G401.6 (cell line): ENCODE data around the gene NTM.

ENCODE experiments used
- FAIRE-seq: peaks from 2 replicates; lab custom pipeline; 2012; peaks lifted over from hg19 to GRCh38; lab: Jason Lieb, UNC

NTM gene

GRCh38 chr11:131964698-131965483 is 594.5 kb downstream of the NTM start:
- no peak for FAIRE-seq

- FAIRE-seq, result no peak
Observed at GRCh38 chr11:131965504-131965903, 595.1 kb downstream of the NTM start.

- FAIRE-seq, result no peak
Observed at GRCh38 chr11:131966667-131967066, 596.3 kb downstream of the NTM start.

- FAIRE-seq, result no peak
Observed at GRCh38 chr11:131969261-131969660, 598.8 kb downstream of the NTM start.

- no peak for FAIRE-seq
Observed at GRCh38 chr11:131973061-131973460, 602.6 kb downstream of the NTM start.

GRCh38 chr11:131975619-131976018 is 605.2 kb downstream of the NTM start:
- FAIRE-seq, result no peak

GRCh38 chr11:131976021-131976420 is 605.6 kb downstream of the NTM start:
- FAIRE-seq, result no peak

- no peak for FAIRE-seq
Observed at GRCh38 chr11:131977231-131977630, 606.8 kb downstream of the NTM start.

GRCh38 chr11:131977854-131978253 is 607.4 kb downstream of the NTM start:
- no peak for FAIRE-seq

- FAIRE-seq, result no peak
Observed at GRCh38 chr11:131978351-131978750, 607.9 kb downstream of the NTM start.

GRCh38 chr11:131979364-131979763 is 608.9 kb downstream of the NTM start:
- no peak for FAIRE-seq

GRCh38 chr11:131980199-131980598 is 609.8 kb downstream of the NTM start:
- FAIRE-seq, result no peak

- no peak for FAIRE-seq
Observed at GRCh38 chr11:131980888-131981668, 610.7 kb downstream of the NTM start.

GRCh38 chr11:131982154-131982553 is 611.7 kb downstream of the NTM start:
- FAIRE-seq, result no peak

- FAIRE-seq, result no peak
Observed at GRCh38 chr11:131985846-131986301, 615.5 kb downstream of the NTM start.

GRCh38 chr11:131987703-131988102 is 617.3 kb downstream of the NTM start:
- FAIRE-seq, result no peak

GRCh38 chr11:131991606-131992005 is 621.2 kb downstream of the NTM start:
- no peak for FAIRE-seq

GRCh38 chr11:131993246-131993645 is 622.8 kb downstream of the NTM start:
- FAIRE-seq, result no peak

- FAIRE-seq, result no peak
Observed at GRCh38 chr11:131998020-131998419, 627.6 kb downstream of the NTM start.

- FAIRE-seq, result no peak
Observed at GRCh38 chr11:131999084-131999483, 628.7 kb downstream of the NTM start.

GRCh38 chr11:131999955-132000354 is 629.5 kb downstream of the NTM start:
- no peak for FAIRE-seq

- no peak for FAIRE-seq
Observed at GRCh38 chr11:132005887-132006286, 635.5 kb downstream of the NTM start.

GRCh38 chr11:132006884-132007580 is 636.6 kb downstream of the NTM start:
- FAIRE-seq, result no peak
